ENCODE data around the gene SLC41A3.

The SLC41A3 gene

DNA sequence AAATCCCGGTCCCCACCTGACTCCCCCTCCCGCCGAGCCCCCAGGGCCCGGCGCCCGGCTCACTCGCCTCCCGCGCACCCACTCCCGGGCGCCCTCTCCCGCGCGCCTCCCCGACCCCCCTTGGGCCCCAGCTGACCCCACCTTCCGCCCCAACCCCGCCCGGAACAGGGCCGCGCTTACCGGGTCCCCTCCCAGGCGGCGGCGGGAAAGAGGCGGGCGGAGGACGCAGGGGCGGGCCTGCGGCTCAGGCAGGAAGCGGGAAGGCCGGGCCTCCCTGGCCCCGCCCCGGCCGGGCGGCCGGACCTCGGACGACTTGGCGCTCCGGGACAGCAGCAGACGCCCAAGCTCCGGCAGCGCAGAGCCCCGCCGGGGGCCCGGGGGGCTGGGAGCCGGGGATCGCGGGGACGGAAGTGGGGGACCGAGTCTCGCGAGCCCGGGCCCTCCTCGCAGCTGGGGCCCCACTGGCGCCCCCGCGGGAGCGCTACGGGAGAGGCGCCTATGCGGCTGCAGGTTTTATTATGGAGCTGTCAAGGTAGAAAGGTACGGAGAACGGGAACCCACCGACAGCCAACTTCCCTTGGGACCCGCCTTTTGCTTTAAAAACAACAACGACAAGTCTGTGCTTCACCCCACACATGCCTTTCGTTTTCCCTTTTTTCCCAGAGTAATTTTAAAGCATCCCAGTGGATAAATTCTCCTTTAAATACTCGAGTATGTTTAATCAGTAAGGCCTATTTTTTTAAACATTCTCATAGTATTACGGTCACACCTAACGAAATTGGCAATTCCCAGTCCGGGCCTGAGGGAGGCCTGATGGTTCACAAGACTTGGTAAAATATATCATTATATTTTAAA lies at the start of gene SLC41A3:
TSS of gene SLC41A3 (minus strand) at position 212 of the 855 bp plus-strand sequence. CDS start 15,905 bp downstream, outside the sequence.
- DNase-seq (ENCODE audit: low read depth): peak; percentile 54

DNA sequence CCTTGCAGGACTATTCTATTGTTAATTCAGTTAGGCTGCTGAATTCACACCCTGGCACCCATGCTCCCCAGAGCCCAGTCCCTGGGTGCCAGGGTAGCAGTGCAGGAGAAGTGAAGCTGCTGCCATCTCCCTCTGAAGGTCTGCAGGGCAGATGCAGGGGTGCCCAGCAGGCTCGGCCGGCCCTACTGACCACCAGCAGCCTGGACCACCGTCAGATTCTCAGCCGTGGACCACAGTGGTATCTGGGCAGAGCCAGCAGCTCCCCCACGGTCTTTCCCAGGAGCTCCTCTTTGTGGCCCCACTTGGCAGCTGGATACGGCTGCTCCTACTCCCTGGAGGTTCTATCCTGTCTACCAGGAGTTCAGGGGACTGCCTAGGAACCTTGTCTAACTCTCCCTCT lies 49.7 kb upstream of the SLC41A3 start:
- no peak for DNase-seq (ENCODE audit: low read depth)

DNA sequence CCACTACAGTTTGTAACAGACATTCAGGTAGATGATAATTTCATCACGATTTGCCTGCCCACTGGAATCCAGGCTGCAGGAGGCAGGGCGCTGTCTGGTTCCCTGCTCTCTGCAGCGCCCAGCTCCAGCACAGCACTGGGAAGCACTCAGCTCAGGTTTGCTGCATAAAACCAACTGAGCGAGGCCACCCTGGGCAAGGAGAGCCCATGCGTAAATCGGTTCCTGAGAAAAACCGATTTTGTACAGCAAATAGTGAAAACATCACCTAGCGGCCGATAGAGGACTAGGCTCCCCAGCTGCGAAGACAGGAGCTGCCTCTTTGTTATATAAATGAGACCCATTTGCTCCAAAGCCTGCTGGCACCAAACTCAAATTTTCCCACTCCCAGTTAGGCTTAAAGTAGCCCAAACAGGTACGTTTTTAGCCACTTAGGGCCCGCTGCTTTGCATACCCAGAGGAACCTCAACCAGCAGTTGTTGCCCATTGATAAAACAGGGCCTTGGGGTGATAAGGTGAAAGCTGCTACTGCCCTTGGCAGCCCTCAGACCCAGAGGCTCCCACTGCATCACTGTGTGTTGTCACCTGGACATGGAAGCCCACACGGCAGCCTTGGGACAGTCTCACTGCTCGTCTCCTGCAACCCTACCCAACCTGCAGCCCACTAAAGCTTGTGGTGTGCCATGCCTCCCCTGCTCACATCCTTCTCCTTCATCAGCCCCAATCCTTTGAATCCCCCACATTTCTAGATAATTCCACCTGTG lies 49.0 kb upstream of the SLC41A3 start:
- DNase-seq (ENCODE audit: low read depth): no peak

GRCh38 chr3:126131881-126132750 lies 48.2 kb upstream of the SLC41A3 start:
- DNase-seq (ENCODE audit: low read depth): no peak

- DNase-seq (ENCODE audit: low read depth): no peak
These were observed 47.2 kb upstream of the SLC41A3 start for GRCh38 chr3:126130981-126131745.

DNA sequence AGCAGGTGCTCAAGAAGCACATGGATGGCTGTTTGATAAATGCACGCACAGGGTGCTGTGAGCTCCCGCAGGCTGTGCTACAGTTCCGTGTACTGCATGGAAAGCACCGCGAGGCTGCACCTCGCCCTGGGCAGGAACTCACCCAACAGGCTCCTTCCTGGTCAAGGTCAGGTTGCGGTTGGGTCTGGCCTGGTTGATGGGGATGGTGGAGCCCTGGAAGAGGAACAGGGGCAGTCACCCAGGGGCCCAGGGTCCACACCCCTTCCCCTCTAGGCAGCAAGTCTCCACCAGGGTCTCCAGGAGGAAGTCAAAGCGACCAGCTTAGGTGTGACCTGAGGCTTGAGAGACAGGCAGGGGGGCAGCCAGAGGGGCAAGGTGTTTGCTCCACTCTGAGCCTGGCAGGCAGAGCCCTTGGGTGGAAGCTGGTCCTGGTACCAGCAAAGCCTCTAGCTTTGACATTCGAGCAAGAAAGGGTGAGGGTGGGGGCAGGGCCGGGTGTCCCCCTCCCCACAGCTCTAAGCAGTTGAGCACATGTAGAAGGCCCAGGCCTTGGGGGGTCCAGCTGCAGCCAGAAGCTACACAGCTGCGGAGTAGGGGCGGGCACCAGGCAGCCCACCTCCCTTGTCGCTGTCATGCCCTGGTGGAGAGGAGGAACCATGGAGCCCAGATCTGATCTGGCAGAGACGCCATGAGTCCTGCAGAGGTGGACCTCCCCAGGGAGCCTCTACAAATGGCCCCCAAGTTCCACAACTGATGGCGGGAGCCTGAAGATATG lies 46.3 kb upstream of the SLC41A3 start:
- no peak for DNase-seq (ENCODE audit: low read depth)

GRCh38 chr3:126129398-126129891 lies 45.5 kb upstream of the SLC41A3 start:
- DNase-seq (ENCODE audit: low read depth): no peak

DNA sequence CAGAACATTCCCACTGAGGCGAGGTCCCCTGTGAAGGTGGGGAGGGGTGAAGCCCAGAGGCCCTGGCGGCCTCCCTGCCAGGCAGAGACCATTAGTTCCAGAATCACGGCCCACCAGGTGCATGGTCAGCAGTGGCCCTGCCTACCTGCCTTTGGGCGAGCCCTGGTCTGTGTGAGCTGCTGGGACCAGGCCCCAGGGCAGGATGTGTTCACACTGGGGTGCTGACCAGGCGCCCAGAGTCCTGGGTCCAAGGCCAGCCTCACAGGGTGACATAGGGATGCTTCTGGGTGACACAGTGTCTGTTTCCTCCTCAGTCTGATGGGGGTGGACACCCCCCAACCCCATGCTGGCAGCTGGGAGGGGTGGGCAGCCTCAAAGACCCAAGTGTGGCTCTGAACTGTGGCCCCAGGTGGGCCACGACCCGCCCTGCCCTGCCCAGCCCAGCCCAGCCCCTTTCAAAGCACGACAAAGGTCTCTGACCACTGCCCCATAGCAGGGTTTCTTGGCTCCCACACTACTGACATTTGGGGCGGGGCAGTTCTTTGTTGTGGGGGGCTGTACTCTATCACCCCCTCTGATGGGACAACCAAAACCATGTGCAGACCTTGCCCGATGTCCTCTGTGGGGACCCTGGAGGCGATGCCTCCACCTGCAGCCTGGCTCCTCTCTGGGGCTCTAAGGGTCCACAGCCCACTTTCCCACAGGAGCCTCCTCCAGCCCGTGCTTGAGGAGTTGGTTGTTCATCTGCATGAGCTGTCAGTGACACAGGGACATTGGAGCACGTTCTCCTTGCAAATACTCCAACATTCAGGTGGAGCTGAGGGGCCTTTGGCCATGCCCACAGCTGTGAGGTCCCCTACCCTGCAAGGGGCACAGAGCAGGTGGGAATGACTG lies 44.8 kb upstream of the SLC41A3 start:
- no peak for DNase-seq (ENCODE audit: low read depth)

- DNase-seq (ENCODE audit: low read depth): no peak
These were observed 44.0 kb upstream of the SLC41A3 start for GRCh38 chr3:126127904-126128303.

- no peak for DNase-seq (ENCODE audit: low read depth)
These were observed 43.5 kb upstream of the SLC41A3 start for GRCh38 chr3:126127452-126127851.

- DNase-seq (ENCODE audit: low read depth): no peak
These were observed 43.0 kb upstream of the SLC41A3 start for GRCh38 chr3:126126811-126127431.

GRCh38 chr3:126126286-126126685 lies 42.4 kb upstream of the SLC41A3 start:
- no peak for DNase-seq (ENCODE audit: low read depth)

DNA sequence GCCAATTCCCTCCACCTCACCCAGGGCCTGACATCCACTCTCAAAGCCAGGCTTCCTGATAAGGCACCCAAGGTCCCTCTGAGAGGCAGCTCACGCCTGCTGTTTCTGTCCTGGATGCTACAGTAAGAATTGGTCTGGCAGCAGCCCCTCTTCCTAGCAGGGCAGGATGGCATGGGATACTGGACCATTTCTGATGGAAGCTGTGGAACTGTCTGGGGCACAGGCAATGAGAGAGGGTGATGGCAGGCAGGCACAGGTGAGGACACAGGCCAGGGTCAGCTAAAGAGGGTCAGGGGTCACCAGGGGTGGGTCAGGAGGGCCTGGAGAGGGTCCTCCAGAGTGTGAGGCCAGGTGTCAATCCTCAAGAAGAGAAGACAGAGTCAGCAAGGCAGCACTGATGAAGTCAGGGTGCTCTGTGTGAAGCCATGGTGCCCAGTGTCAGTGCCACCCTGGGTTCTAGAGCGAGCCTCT lies 41.9 kb upstream of the SLC41A3 start:
- DNase-seq (ENCODE audit: low read depth): no peak

DNA sequence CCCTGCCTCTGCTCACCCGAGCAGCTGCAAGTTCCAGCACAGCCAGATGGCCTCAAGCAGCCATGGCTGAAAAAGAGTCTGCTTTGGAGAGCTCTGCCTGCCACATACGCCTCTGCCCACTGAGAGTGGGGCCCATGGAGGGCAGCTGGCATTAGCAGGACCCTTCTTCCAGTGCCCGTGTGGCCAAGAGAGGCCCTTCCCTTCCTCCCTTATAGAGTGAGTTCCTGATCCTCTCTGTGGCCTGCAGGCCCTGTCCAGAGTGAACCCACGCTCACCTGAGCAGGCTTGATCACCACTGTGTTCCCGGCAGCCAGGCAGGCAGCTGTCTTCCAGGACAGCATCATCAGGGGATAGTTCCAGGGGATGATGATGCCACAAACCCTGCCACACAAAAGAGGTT lies 41.4 kb upstream of the SLC41A3 start:
- no peak for DNase-seq (ENCODE audit: low read depth)

DNA sequence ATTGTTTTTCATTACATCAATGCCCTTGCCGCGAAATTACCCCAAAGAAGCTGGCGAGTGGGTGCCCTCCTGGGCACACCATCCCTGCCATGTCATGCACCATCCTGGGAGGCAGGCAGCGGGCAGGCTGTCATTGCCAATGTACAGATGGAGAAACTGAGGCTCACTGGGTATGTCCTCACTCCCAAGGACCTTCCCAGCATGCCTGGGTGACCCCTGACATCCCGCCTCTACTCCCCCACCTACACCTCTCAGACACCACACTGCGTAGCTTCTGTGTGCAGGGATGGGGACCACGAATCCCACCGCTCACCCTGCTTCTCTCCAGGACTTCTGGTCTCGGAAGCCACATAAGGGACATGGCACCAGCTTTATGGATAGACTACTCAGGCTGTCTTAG lies 41.0 kb upstream of the SLC41A3 start:
- no peak for DNase-seq (ENCODE audit: low read depth)

DNA sequence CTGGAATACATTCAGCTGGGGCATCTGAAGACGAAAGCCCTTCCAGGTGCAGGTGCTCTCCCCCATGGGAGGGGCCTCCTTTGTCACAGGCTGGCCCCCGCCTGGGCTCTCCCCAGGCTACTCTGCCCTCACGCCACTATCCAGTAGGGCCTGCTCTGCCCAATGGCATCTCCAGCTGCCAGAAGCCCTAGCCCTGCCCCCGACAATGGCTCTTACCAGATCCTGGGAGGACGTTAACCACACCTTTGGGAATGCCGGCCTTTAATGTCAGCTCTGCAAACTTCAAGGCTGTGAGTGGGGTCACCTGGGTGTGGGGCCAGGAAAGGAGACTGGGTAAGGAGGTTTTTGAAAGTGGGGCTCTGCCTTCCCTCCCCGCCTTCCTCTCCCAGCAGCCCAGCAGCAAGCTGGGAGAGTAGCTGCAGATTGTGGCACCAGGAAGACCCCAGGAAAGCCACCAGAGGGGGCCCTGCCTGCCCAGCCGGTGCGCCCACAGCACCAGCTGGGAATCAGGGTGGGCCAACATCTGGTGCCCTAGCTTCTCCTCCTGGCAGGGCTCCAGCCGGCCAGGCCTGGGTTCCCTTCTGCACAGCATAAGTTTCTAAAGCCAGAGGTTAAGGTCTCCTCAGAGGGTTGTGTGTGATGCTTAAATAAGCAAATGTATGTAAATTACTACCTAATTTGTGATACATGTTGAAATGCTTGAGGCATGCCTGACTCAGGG lies 40.4 kb upstream of the SLC41A3 start:
- DNase-seq (ENCODE audit: low read depth): no peak

DNA sequence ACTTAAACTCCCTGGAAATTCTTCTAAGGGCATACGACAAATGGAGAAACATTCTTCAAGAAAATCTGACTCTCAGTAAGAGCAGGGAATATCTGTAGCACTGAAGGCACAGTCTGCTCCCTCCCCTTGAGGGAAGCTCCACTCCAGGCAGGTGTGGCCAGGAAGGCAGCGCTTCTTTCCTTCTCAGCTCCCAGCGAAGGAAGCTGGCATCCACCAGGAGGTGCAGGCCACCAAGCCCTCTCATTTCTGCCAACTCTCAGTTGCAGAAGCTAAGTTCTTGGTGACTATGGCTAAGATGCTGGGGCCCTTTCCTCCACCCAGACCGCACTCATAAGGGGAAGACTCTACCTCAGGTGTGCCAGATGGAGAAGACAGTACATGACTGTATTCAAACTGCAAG lies 37.7 kb upstream of the SLC41A3 start:
- DNase-seq (ENCODE audit: low read depth): no peak

DNA sequence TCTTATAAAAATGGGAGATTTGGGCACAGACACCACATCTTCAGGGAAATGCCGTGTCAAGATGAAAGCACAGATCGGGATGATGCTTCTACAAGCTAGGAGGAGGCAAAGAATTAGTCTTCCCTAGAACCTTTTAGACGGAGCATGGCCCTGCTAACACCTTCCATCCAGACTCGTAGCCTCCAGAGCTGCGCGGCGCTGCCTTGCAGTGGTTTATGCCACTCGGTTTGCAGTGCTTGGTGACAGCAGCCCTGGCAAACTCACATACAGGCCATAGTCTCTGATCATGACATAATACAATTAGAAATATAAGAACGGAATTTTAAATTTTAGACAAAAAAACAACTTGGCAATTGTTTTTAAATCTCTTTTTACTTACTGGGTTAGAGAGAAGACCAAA lies 37.1 kb upstream of the SLC41A3 start:
- DNase-seq (ENCODE audit: low read depth): no peak
